HG03064 (cell line): ENCODE measurements around the gene CNR1.
A peak's percentile ranks its signal among the peaks of the same experiment; 100 is the strongest.

Experiments
- ATAC-seq: cut with Tn5 transposase; IDR thresholded peaks from one replicate; pipeline ENCODE4 v1.9.1; 2021; ENCODE audit warnings: low read depth; ENCODE audit not compliant: unreplicated experiment

The CNR1 gene

DNA sequence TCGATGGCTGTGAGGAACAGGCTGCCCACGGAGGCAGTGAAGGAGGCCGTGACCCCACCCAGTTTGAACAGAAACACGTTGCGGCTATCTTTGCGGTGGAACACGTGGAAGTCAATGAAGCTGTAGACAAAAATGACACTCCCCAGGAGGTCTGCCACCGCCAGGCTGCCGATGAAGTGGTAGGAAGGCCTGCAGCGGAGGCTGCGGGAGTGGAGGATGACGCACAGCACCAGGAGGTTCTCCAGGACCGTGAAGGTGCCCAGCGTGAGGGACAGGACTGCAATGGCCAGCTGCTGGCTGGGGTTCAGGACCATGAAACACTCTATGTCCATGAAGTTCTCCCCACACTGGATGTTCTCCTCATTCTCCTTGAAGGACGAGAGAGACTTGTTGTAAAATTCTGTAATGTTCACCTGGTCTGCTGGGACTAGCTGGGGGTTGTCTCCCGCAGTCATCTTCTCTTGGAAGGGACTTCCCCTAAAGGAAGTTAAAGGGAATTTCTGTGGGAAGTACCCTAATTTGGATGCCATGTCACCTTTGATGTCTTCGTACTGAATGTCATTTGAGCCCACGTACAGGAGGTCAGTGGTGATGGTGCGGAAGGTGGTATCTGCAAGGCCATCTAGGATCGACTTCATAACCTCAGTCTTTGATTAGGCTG is 21.4 kb downstream of the CNR1 start:
- no peak for ATAC-seq

DNA sequence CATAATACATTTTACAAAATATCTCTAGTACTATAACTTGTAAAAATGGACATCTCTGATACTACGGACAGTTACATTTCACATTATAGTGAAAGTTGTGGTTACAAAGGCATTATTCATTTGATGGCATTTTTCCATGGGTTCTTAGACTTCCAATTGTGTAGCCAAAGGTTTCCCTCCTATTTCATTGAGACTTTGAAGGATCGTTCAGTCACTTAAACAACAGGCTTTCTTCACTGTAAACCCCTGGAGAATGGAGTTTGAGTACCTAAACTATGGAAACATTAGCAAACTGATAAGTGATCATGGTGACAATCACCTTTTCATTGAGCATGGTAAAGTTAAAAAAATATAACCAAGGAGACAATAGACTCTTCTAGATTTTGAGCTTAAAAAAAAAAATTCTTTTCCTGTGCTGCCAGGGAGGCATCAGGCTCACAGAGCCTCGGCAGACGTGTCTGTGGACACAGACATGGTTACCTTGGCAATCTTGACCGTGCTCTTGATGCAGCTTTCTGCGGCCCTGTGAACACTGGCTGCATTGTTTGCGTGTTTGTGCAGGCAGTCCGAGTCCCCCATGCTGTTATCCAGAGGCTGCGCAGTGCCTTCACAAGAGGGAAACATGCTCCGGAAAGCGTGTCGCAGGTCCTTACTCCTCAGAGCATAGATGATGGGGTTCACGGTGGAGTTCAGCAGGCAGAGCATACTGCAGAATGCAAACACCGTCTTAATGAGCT is 22.6 kb downstream of the CNR1 start:
- no peak for ATAC-seq

- no peak for ATAC-seq
These were observed 23.9 kb downstream of the CNR1 start for GRCh38 chr6:88142297-88142668.

DNA sequence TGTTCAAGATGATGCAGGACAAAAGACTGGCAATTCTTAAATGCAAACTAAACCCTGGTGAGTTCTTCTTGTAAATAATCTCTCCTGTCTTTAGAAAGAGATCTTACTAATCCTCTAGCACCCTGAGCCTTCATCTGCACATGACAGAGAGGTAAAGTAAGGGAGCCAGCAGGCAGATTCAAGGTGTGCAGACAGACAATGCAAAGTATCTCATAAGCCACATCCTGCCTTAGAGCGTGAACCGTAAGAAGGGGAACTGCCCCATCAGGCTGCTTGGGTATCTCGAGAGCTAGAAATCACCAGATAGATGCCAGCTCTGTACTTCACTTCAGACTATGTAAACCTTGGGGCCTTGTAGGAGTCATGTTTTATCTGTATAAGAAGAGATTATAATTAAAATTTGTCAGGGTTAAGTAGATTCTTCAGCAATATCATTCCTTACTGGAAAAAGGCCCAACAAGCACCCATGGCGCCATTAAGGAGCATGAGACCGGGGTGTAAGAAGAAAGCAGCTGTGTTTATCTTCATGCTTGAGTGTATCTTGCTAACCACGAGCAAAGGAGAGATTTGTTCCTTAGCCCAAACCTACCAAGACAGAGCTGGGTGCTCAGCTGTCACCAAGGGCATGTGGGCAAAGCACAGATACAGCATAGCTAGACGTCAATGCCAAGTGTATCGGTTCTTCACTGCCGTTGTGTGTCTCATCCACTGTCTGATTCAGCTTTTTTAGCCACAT is 24.4 kb downstream of the CNR1 start:
- peak; percentile 95 for ATAC-seq

- no peak for ATAC-seq
These were observed 28.2 kb downstream of the CNR1 start for GRCh38 chr6:88137915-88138314.

GRCh38 chr6:88135578-88136114 is 30.5 kb downstream of the CNR1 start:
- peak; percentile 87 for ATAC-seq

DNA sequence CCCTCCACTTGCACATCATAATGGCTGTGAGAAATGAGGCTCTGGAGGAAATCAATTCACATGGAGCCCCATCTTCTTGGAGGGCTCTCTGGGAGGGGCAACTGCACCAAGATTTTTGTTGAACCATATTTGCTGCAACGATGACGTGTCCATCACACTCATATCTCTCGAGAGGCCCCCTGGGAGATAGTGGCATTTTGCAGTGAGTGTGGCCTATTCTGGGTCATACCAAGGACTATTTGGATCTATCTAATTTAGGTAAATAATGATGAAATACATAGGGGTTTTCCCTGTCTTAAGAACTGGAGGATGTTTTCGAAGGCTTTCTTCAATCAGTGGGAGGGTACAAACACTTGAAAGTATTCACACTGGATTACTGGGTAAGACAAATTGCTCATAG is 31.6 kb downstream of the CNR1 start:
- ATAC-seq = no peak

- ATAC-seq = no peak
These were observed 32.4 kb downstream of the CNR1 start for GRCh38 chr6:88133718-88134117.

GRCh38 chr6:88124925-88125557 is 41.1 kb downstream of the CNR1 start:
- no peak for ATAC-seq

DNA sequence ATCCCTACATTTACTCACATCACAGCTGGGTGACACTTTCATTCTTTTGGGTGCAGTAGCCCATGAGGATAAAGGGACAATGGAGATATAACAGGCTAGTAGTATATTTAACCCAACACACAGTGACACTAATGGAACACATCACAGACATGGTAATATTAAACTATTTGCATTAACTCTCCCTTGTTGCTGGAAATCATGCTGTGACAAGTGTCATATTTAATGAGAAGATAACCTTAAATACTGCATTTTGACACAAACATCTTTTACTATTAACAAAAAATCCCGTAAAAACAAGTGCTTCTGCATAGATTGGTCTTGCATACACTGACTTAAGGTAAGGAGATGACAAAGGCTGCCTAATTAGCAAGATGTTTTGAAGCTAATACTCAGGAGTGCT is 45.5 kb downstream of the CNR1 start:
- no peak for ATAC-seq

DNA sequence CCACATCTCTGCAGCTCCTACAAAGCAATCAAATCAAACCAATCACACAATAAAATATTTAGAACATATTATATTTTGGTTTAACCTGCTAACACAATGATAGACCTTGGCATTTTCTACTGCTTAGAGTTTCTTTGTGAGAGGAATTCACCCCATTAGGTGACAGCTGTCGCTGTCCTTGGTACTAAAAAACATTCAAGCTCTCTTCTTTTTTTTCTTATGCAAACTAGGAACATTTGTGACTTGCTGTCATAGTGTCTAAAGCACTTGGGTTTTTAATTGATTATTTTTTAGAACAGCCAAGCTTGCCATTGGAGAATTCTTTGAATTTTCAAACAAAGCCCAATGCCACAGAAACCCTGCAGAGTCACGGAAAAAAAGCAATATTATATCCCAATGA is 46.4 kb downstream of the CNR1 start:
- no peak for ATAC-seq

DNA sequence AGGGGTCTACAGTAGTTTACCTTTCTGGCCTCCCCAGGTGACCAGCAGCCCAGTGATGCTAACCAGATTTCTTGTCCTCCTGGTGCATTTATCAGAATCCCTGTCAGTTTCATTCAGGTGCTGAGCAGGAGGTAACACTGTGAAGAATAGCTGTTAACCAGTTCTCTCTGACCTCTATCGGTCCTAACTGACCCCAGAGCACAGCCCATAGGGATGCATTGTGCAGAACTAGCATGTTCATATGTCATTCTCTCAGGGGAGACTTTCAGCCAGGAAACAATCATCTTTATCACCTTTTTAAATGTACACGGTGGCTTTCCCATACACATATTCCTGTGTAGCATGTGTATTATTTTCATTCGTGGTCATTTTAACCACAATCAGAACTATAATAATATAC is 49.9 kb downstream of the CNR1 start:
- ATAC-seq = no peak

DNA sequence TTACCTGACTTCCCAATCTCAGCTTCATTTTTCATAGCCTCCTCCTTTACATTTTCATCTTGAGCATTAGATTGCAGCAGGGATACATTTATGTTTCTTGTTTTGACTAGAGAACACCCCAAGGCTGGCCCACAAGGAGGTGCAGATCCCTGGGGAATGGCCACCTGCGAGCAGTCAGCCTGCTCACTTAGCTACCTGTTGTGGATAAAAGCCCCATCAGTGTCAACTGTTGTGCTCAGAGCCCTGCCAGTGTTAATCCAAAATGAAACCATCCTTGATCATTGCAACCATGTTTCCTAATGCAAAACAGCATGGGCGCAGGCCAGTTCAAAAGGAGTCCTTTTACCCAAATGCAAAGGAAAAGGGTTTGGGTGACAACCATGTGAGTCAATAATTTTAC is 50.8 kb downstream of the CNR1 start:
- no peak for ATAC-seq

DNA sequence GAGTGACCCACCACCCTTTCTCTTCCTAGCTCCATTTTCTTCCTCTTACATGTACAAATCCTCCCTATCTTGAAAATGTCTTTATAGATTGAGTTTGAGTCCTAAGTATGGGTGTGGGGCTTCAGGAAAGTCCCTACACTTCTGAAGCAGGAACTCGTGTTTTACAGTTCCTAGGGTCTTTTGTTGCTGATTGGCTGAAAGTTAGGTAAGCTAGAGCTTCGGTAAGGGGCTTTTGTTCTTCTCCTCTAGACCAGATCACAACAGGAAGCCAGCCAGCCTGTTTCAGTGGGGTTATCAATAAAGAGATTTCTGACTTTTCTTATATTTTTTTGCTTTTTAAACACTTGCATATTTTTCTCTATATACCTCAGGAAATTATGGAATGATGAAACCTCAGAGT is 51.3 kb downstream of the CNR1 start:
- no peak for ATAC-seq

DNA sequence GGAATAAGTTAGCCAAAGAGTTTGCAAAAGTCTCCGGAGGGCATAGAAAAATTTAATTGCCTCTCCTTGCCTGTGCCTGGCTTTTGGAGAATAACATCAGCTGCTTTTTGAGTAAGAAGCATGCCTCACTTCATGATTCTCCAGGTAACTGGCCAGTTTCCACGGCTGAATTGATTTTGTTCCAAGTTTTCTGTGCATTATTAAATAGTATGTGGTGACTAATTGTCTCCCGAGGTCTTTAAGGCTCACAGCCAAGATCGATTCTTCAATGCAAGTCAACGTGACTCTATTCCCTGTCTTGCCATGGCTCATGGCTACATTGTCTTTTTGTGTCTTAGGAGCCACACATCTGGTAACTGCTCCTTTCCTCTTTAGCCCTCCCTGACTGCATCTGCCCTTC is 54.2 kb downstream of the CNR1 start:
- no peak for ATAC-seq

- no peak for ATAC-seq
These were observed 58.9 kb downstream of the CNR1 start for GRCh38 chr6:88107241-88107640.

- ATAC-seq = no peak
These were observed 60.3 kb downstream of the CNR1 start for GRCh38 chr6:88105741-88106340.
